Fibroblast of mammary gland (primary cell): ENCODE results near the gene PCDHGC4.
A peak's percentile ranks its signal among the peaks of the same experiment; 100 is the strongest.

ENCODE experiments used
- DNase-seq: peaks from one replicate; pipeline ENCODE4 v3.0.0-alpha.2; 2010; ENCODE audit warnings: low read depth
- H3K4me3 ChIP-seq: 2 replicates; pipeline ENCODE4 v1.5.1; 2011; ENCODE audit warnings: low read depth, mild to moderate bottlenecking, low read length, moderate library complexity; ENCODE audit not compliant: control insufficient read depth
- CTCF ChIP-seq: conservative IDR thresholded peaks from 2 replicates; pipeline ENCODE4 v1.5.1; 2011; ENCODE audit warnings: low read depth, low read length, inconsistent platforms; ENCODE audit not compliant: control insufficient read depth, insufficient read depth

Gene PCDHGC4

GRCh38 chr5:141521244-141521781 lies 36.5 kb downstream of the PCDHGC4 start:
- DNase-seq, result peak; percentile 99
- no peak for TF ChIP-seq CTCF
- no peak overlapping the region for H3K4me3 ChIP-seq

GRCh38 chr5:141522301-141522700 lies 37.5 kb downstream of the PCDHGC4 start:
- TF ChIP-seq CTCF, result no peak
- no peak overlapping the region for H3K4me3 ChIP-seq
- DNase-seq, result no peak

- no peak overlapping the region for H3K4me3 ChIP-seq
- DNase-seq, result no peak
These were observed 39.2 kb downstream of the PCDHGC4 start for GRCh38 chr5:141523991-141524390.

GRCh38 chr5:141524604-141525597 lies 40.1 kb downstream of the PCDHGC4 start:
- H3K4me3 ChIP-seq, result no peak overlapping the region
- peak; percentile 99 for TF ChIP-seq CTCF
- peak; percentile 98 for DNase-seq

More at GRCh38 chr5:141523991-141524390, 39.2 kb downstream of the PCDHGC4 start:
- no peak for TF ChIP-seq CTCF

GRCh38 chr5:141525653-141526052 lies 40.8 kb downstream of the PCDHGC4 start:
- peak; percentile 40 for DNase-seq
- no peak for TF ChIP-seq CTCF
- H3K4me3 ChIP-seq, result no peak overlapping the region

- TF ChIP-seq CTCF, result no peak
- H3K4me3 ChIP-seq, result no peak overlapping the region
- DNase-seq, result no peak
These were observed 42.6 kb downstream of the PCDHGC4 start for GRCh38 chr5:141527426-141527825.
